HCT116 (cell line): ENCODE measurements around the gene DOCK4. TPM values are rescaled to one million over a fixed set of nuclear protein-coding genes. Genes with fewer than 3 reads are reported as not detected.

Source experiments
- ATAC-seq: fragments of 200-7000 bp; cut with Tn5 transposase; 2 replicates; pipeline ENCODE4 v1.9.1; 2020; ENCODE audit warnings: mild to moderate bottlenecking, moderate library complexity
- BruUV-seq: library from RNA; stranded (reverse); fragments of 400-500 nt; replicated peaks from 2 replicates; lab custom pipeline; 2021; lab: Mats Ljungman, UMichigan
- CTCF ChIA-PET: fragments of 300-600 bp; sonication (Branson Sonifier 250); formaldehyde crosslinking; loops from one replicate; lab custom pipeline; 2021; ENCODE audit warnings: antibody characterized with exemption; lab: Charles Lee
- POLR2A ChIA-PET: fragments of 300-600, 350-600 bp; sonication (Branson Sonifier 250); formaldehyde crosslinking; loops from one replicate; lab custom pipeline; 2021; ENCODE audit warnings: antibody characterized with exemption; lab: Charles Lee
- RAD21 ChIA-PET, 2 experiments: fragments of 300-600 bp; sonication (Branson Sonifier 250); formaldehyde crosslinking; loops; one replicate each; lab custom pipeline; 2023; ENCODE audit warnings: low total read pairs in 2 of 2; ENCODE audit not compliant: uncharacterized antibody in 2 of 2, unreplicated experiment in 2 of 2, low non-redundant PET in 1 of 2; lab: Charles Lee
- DNase-seq: peaks from one replicate; pipeline ENCODE4 v3.0.0-alpha.2; 2010; ENCODE audit warnings: low read depth, low spot score
- H2AFZ ChIP-seq: fragments of 200-600 bp; shearing (Covaris generic), sonication (generic); 2 replicates; pipeline ENCODE4 v1.6.1; 2017; ENCODE audit warnings: low read depth, mixed run types, mixed read lengths, antibody characterized with exemption, low read length; ENCODE audit not compliant: poor library complexity, severe bottlenecking
- H3K27ac ChIP-seq: 2 replicates; pipeline ENCODE4 v1.5.1; 2012; ENCODE audit warnings: low read depth, low read length
- H3K27me3 ChIP-seq: fragments of 200-600 bp; sonication (generic); 2 replicates; pipeline ENCODE4 v1.6.1; 2016; ENCODE audit warnings: mixed run types, low read length, mixed read lengths; ENCODE audit not compliant: insufficient read depth
- H3K36me3 ChIP-seq, 2 experiments: fragments of 200-500 bp in 1 of 2; fragments of 200-600 bp in 1 of 2; sonication (Bioruptor generic) in 1 of 2; sonication (generic) in 1 of 2; 2 replicates each; pipeline versions ENCODE4 v1.5.1 to v1.6.1; 2014 to 2016; ENCODE audit warnings: low read length in 2 of 2, inconsistent platforms in 1 of 2, mixed read lengths in 1 of 2, mixed run types in 1 of 2; ENCODE audit not compliant: insufficient read depth in 2 of 2, control insufficient read depth in 1 of 2
- H3K4me1 ChIP-seq, 2 experiments: fragments of 200-600 bp in 1 of 2; sonication (generic) in 1 of 2; 2 replicates each; pipeline versions ENCODE4 v1.5.1 to v1.6.1; 2012 to 2017; ENCODE audit warnings: low read length in 2 of 2, inconsistent platforms in 1 of 2, mild to moderate bottlenecking in 1 of 2, mixed read lengths in 1 of 2, mixed run types in 1 of 2, moderate library complexity in 1 of 2; ENCODE audit not compliant: insufficient read depth in 2 of 2, control insufficient read depth in 1 of 2
- H3K4me2 ChIP-seq: fragments of 200-600 bp; sonication (generic); 2 replicates; pipeline ENCODE4 v1.6.1; 2017; ENCODE audit warnings: mixed run types, low read length, mixed read lengths
- H3K4me3 ChIP-seq, 2 experiments: fragments of 200-600 bp in 1 of 2; sonication (generic) in 1 of 2; replicated peaks in 1 of 2; 2 replicates each; pipeline ENCODE4 v1.5.1; 2011 to 2016; ENCODE audit warnings: low read length in 2 of 2, control low read depth in 1 of 2, low read depth in 1 of 2, mild to moderate bottlenecking in 1 of 2, mixed read lengths in 1 of 2, mixed run types in 1 of 2
- H3K79me2 ChIP-seq: fragments of 200-600 bp; sonication (generic); 2 replicates; pipeline ENCODE4 v1.6.1; 2017; ENCODE audit warnings: mild to moderate bottlenecking, mixed run types, low read length, moderate library complexity, mixed read lengths; ENCODE audit not compliant: insufficient read depth
- H3K9ac ChIP-seq: fragments of 200-600 bp; sonication (generic); 2 replicates; pipeline ENCODE4 v1.6.1; 2016; ENCODE audit warnings: low read length, mixed read lengths
- H3K9me2 ChIP-seq: fragments of 200-600 bp; sonication (generic), shearing (Covaris generic); 2 replicates; pipeline ENCODE4 v1.6.1; 2017; ENCODE audit warnings: mixed run types, mild to moderate bottlenecking, moderate library complexity; ENCODE audit not compliant: insufficient read depth
- H3K9me3 ChIP-seq, 2 experiments: fragments of 200-500 bp in 1 of 2; fragments of 200-600 bp in 1 of 2; sonication (Bioruptor generic) in 1 of 2; sonication (generic) in 1 of 2; 2 replicates each; pipeline ENCODE4 v1.6.1; 2014 to 2017; ENCODE audit warnings: low read length in 2 of 2, mixed read lengths in 2 of 2, inconsistent platforms in 1 of 2, low read depth in 1 of 2, mild to moderate bottlenecking in 1 of 2, mixed run types in 1 of 2, moderate library complexity in 1 of 2; ENCODE audit not compliant: control insufficient read depth in 1 of 2, insufficient read depth in 1 of 2
- H4K20me1 ChIP-seq: fragments of 200-600 bp; sonication (generic), shearing (Covaris generic); 2 replicates; pipeline ENCODE4 v1.6.1; 2017; ENCODE audit warnings: mixed run types, mild to moderate bottlenecking, moderate library complexity; ENCODE audit not compliant: insufficient read depth
- CEBPB ChIP-seq: IDR thresholded peaks from 2 replicates; pipeline ENCODE4 v1.6.1; 2012; ENCODE audit warnings: low read depth
- FOSL1 ChIP-seq: IDR thresholded peaks from 2 replicates; pipeline ENCODE4 v1.6.1; 2012; ENCODE audit warnings: low read depth
- SP1 ChIP-seq: IDR thresholded peaks from 2 replicates; pipeline ENCODE4 v1.6.1; 2012; ENCODE audit warnings: low read depth
- intact Hi-C: fragments of 100-400 bp; cut with micrococcal nuclease; formaldehyde crosslinking; loops from 2 replicates; pipeline ENCODE4 v1.10.0; 2022
- total RNA-seq: library from RNA; stranded (reverse); gene quantifications from one replicate; pipeline ENCODE4 v1.2.1, GENCODE V29; 2021; ENCODE audit not compliant: unreplicated experiment
- TF ChIP-seq, protein P1 (sequence below): IDR thresholded peaks from 2 replicates; pipeline ENCODE4 v1.6.1; 2012; ENCODE audit warnings: low read depth

Gene DOCK4
- total RNA-seq, 1 experiment from 2014 or later, result 2.2 TPM

DNA sequence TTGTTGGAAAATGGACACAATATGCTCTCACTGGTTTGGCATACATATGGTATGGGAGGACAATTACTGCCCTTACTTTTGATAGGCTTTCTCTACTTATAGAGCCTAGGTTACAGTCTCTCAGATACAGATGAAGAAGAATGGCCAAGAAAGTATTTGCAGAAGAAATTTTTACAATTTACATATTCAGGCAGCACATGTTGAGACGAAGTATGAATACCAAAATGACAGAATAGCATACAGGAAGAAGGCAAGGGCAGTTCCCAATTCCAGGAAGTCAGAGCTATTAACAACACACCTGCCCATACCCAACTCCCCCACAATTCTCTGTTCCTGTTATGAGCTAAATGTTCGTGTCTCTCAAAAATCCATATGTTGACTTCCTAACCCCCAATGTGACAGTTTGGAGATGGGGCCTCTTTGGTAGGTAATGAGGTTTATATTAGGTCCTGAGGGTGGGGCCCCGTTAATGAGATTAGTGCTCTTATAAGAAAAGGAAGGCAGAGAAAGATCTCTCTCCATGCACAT lies 67.8 kb downstream of the DOCK4 start:
- TF ChIP-seq FOSL1 (no peak), CEBPB (no peak), SP1 (no peak)
- TF ChIP-seq, protein P1, sequence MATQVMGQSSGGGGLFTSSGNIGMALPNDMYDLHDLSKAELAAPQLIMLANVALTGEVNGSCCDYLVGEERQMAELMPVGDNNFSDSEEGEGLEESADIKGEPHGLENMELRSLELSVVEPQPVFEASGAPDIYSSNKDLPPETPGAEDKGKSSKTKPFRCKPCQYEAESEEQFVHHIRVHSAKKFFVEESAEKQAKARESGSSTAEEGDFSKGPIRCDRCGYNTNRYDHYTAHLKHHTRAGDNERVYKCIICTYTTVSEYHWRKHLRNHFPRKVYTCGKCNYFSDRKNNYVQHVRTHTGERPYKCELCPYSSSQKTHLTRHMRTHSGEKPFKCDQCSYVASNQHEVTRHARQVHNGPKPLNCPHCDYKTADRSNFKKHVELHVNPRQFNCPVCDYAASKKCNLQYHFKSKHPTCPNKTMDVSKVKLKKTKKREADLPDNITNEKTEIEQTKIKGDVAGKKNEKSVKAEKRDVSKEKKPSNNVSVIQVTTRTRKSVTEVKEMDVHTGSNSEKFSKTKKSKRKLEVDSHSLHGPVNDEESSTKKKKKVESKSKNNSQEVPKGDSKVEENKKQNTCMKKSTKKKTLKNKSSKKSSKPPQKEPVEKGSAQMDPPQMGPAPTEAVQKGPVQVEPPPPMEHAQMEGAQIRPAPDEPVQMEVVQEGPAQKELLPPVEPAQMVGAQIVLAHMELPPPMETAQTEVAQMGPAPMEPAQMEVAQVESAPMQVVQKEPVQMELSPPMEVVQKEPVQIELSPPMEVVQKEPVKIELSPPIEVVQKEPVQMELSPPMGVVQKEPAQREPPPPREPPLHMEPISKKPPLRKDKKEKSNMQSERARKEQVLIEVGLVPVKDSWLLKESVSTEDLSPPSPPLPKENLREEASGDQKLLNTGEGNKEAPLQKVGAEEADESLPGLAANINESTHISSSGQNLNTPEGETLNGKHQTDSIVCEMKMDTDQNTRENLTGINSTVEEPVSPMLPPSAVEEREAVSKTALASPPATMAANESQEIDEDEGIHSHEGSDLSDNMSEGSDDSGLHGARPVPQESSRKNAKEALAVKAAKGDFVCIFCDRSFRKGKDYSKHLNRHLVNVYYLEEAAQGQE, result no peak
- H3K4me2 ChIP-seq, result no peak overlapping the region

More for the DNA sequence above, 67.8 kb downstream of the DOCK4 start:
- DNase-seq (no peak), ATAC-seq (no peak)
- H3K9me3 ChIP-seq, result no peaks in the 10 kb centered on the region
- intact Hi-C loops, result no loop called here
- ChIA-PET RAD21 (no interaction called here), POLR2A (no interaction called here), CTCF (no interaction called here)
- H3K27ac ChIP-seq, result no peak overlapping the region
- H3K9me2 ChIP-seq, result no peaks in the 10 kb centered on the region
- no TSS peak for BruUV-seq
- H3K4me1 ChIP-seq, result no peaks in the 10 kb centered on the region
- H3K9ac ChIP-seq, result no peak overlapping the region
- no peaks in the 10 kb centered on the region for H3K27me3 ChIP-seq
- no peaks in the 10 kb centered on the region for H4K20me1 ChIP-seq
- no peak overlapping the region for H3K4me3 ChIP-seq
- H3K79me2 ChIP-seq, result no peaks in the 10 kb centered on the region
- H2AFZ ChIP-seq, result no peak overlapping the region
- no peaks in the 10 kb centered on the region for H3K36me3 ChIP-seq
